ENCODE data around the gene COL19A1. TPM values are rescaled to one million over a fixed set of nuclear protein-coding genes. Genes with fewer than 3 reads are reported as not detected.

Gene COL19A1
- total RNA-seq, 1 donor from 2014 or later, result under 0.01 TPM

DNA sequence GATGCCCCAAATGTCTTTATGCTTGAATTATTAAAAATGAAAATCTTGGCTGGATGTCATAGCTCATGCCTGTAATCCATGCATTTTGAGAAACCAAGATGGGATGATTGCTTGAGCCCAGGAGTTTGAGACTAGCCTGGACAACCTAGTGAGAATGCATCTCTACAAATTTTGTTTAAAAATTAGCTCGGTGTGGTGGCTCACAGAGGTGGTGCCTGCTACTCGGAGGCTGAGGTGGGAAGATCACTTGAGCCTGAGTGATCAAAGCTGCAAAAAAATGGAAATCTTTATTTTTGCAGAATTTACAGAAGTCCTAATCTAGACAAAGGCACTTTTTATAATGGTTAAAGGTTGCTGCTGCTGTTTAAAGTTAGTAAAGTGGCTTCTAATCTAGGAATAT, 20.0 kb upstream of the COL19A1 start:
- no peak for DNase-seq (ENCODE audit: low read depth)
- TF ChIP-seq, protein P1, sequence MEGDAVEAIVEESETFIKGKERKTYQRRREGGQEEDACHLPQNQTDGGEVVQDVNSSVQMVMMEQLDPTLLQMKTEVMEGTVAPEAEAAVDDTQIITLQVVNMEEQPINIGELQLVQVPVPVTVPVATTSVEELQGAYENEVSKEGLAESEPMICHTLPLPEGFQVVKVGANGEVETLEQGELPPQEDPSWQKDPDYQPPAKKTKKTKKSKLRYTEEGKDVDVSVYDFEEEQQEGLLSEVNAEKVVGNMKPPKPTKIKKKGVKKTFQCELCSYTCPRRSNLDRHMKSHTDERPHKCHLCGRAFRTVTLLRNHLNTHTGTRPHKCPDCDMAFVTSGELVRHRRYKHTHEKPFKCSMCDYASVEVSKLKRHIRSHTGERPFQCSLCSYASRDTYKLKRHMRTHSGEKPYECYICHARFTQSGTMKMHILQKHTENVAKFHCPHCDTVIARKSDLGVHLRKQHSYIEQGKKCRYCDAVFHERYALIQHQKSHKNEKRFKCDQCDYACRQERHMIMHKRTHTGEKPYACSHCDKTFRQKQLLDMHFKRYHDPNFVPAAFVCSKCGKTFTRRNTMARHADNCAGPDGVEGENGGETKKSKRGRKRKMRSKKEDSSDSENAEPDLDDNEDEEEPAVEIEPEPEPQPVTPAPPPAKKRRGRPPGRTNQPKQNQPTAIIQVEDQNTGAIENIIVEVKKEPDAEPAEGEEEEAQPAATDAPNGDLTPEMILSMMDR (conservative IDR thresholded peaks at IDR 0.05; ENCODE audit: low read depth, low read length), result no peak
- H3K4me3 ChIP-seq (ENCODE audit: low read depth, low read length), result no peak overlapping the region

DNA sequence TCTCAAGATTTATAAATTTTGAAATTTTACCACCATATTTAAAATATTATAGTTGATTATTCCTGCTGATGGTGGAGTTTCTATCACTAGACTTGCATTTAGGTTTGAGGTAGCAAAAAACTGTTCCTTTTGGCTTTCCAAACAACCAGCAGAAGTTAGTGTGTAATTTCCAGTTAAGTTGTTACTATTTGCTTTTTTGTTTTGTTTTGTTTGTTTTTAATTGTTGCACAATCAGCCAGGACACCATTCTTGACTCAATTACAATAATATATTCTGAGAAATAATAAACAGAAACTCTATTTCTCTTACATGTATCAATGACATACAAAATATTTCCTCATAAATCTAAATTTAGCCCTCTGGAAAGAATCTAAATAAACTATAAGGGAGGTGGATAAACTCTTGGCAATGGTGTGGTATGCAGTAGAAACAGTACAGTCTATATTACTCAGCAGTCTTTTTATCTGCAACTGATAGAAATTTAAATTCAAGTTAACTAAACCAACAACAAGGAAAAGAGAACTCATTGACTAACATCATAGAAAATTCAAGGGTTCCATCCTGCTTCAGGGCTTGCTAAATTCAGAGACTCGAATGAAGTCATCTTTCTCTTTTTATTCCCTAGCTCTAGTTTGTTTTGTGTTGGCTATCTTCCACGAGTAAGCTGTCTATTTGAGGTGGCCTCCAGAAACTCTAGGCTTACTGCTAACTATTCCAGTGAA, 19.4 kb upstream of the COL19A1 start:
- DNase-seq (ENCODE audit: low read depth), result no peak
- TF ChIP-seq, protein P1 (conservative IDR thresholded peaks at IDR 0.05; ENCODE audit: low read depth, low read length), result no peak

DNA sequence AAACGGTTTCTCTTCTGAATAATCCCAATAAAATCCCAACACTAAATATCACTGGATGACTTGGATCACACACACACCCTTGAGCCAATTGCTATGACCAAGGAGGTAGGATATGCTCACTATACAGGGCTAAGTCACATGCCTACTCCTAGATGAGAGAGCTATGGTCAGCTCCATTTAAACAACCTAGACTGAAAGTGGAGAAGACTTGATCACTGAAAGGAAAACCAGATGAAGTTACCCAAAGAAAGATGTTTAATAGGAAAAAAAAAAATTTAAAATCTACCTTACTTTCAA, 18.9 kb upstream of the COL19A1 start:
- DNase-seq (ENCODE audit: low read depth), result no peak
- H3K4me3 ChIP-seq (ENCODE audit: low read depth, low read length), result no peak overlapping the region
- TF ChIP-seq, protein P1 (conservative IDR thresholded peaks at IDR 0.05; ENCODE audit: low read depth, low read length), result no peak

More for the DNA sequence above, 19.4 kb upstream of the COL19A1 start:
- no peak overlapping the region for H3K4me3 ChIP-seq (ENCODE audit: low read depth, low read length)

DNA sequence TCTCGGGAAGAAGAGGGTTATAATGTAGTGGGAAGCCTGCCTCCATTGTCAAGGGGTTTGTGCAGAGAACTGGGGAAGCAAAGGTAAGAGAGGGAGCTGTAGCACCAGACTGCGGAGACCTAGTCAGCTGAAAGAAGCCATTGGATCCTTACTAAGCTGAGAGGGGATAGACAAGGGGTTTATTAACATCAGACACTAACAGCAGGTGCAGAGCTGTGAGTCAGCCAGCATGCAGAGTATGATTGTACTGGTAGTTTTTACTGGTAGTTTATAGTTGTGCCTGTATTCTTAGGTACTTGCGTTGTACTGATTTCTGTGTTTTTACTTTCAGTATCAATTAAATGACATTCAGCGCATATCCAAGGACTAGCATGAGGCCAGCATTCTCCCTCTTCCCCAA, 17.8 kb upstream of the COL19A1 start:
- TF ChIP-seq, protein P1 (conservative IDR thresholded peaks at IDR 0.05; ENCODE audit: low read depth, low read length), result no peak
- no peak for DNase-seq (ENCODE audit: low read depth)

DNA sequence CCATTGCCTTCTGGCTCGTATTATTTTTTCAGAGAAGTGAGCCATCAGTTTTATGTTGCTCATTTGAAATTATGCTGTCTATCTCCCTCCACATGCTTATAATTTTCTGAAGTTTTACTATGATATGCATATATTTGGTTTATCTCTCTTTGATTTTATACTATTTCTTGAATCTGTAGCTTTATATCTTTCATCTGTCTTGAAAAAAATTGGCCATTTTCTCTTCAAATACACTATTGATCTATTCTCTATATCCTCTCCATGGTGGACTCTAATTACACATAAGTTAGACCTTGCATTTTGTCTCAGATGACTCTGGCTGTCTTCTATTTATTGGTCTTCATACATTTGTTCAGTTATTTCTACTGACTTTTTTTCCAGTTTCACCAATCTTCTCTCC, 13.7 kb upstream of the COL19A1 start:
- no peak for DNase-seq (ENCODE audit: low read depth)
- no peak overlapping the region for H3K4me3 ChIP-seq (ENCODE audit: low read depth, low read length)
- TF ChIP-seq, protein P1 (conservative IDR thresholded peaks at IDR 0.05; ENCODE audit: low read depth, low read length), result no peak

More for the DNA sequence above, 17.8 kb upstream of the COL19A1 start:
- H3K4me3 ChIP-seq (ENCODE audit: low read depth, low read length), result no peak overlapping the region

DNA sequence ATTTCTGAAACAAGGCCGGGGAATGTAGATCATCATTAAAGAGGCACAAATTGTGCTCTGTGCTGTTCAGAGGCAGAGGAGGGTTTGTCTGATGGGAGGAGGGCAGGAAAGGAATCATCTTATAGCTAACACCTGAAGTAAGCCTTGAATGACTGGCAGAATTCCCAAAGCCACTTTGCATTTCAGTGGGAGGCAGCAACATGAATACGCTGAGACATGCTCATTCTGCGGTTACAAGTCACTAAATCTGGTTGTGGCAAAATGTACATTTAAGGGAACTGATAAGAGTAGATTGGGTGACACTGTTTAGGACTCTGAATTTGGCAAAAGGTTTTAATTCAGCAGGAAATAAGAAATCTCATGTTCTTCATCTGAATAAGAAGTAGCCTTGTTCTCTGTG, 4.4 kb upstream of the COL19A1 start:
- no peak for DNase-seq (ENCODE audit: low read depth)
- TF ChIP-seq, protein P1 (conservative IDR thresholded peaks at IDR 0.05; ENCODE audit: low read depth, low read length), result no peak

DNA sequence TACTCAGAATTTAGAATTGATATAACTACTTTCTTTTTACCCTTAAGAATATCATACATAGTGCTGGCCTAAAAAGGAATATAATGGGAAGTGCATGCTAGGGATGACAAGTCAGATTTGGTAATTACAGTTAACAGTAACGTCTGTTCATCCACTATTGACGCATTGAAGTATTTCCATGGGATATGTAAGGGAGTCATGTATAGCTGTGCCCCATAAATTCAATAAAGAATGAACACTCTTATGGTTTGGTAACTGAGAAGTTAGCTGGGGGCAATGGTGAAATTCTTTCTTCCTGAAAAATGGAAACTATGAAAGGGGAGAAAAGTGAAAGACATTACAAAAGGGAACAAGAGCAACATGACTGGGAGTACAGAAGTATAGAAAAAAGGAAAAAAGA, 2.6 kb upstream of the COL19A1 start:
- TF ChIP-seq, protein P1 (conservative IDR thresholded peaks at IDR 0.05; ENCODE audit: low read depth, low read length), result no peak
- no peak for DNase-seq (ENCODE audit: low read depth)
- no peak overlapping the region for H3K4me3 ChIP-seq (ENCODE audit: low read depth, low read length)

More for the DNA sequence above, 4.4 kb upstream of the COL19A1 start:
- no peak overlapping the region for H3K4me3 ChIP-seq (ENCODE audit: low read depth, low read length)
